Keratinocyte (primary cell): ENCODE data around the gene EFNA1. TPM values are rescaled to one million over a fixed set of nuclear protein-coding genes. Genes with fewer than 3 reads are reported as not detected.

Experiments
- DNase-seq: peaks from one replicate; pipeline ENCODE4 v3.0.0-alpha.2; 2011; ENCODE audit warnings: low read depth, missing footprints, low spot score
- FAIRE-seq: peaks from 2 replicates; lab custom pipeline; 2011; peaks lifted over from hg19 to GRCh38; lab: Jason Lieb, UNC
- H2AFZ ChIP-seq: 2 replicates; pipeline ENCODE4 v1.6.0; 2012; ENCODE audit warnings: low read length, control low read depth, inconsistent platforms; ENCODE audit not compliant: control insufficient read depth
- H3K27ac ChIP-seq: 2 replicates; pipeline ENCODE4 v1.5.1; 2011; ENCODE audit warnings: low read length; ENCODE audit not compliant: control insufficient read depth, insufficient read depth
- H3K27me3 ChIP-seq: 3 replicates; pipeline ENCODE4 v1.6.0; 2011; ENCODE audit warnings: low read length; ENCODE audit not compliant: control insufficient read depth, insufficient read depth; ENCODE audit errors: extremely low read depth
- H3K36me3 ChIP-seq, 2 experiments: 2 replicates in 1 of 2; 3 replicates in 1 of 2; pipeline ENCODE4 v1.5.1; 2011; ENCODE audit warnings: low read length in 2 of 2, mild to moderate bottlenecking in 1 of 2; ENCODE audit not compliant: control insufficient read depth in 2 of 2, insufficient read depth in 2 of 2; ENCODE audit errors: extremely low read depth in 1 of 2
- H3K4me1 ChIP-seq: 3 replicates; pipeline ENCODE4 v1.5.1; 2011; ENCODE audit warnings: low read length; ENCODE audit not compliant: control insufficient read depth, insufficient read depth; ENCODE audit errors: extremely low read depth
- H3K4me2 ChIP-seq: 3 replicates; pipeline ENCODE4 v1.6.0; 2011; ENCODE audit warnings: low read depth, low read length; ENCODE audit not compliant: control insufficient read depth, insufficient read depth; ENCODE audit errors: extremely low read depth
- H3K4me3 ChIP-seq, 3 experiments: fragments of 200-600 bp in 1 of 3; sonication (generic) in 1 of 3; 2 replicates in 2 of 3; 3 replicates in 1 of 3; pipeline ENCODE4 v1.5.1; 2011 to 2016; ENCODE audit warnings: low read length in 3 of 3, mild to moderate bottlenecking in 3 of 3, control low read depth in 2 of 3, inconsistent platforms in 1 of 3, low read depth in 1 of 3, mixed read lengths in 1 of 3, mixed run types in 1 of 3, moderate library complexity in 1 of 3; ENCODE audit not compliant: control insufficient read depth in 2 of 3, insufficient read depth in 2 of 3; ENCODE audit errors: extremely low read depth in 1 of 3
- H3K79me2 ChIP-seq: 2 replicates; pipeline ENCODE4 v1.6.0; 2012; ENCODE audit warnings: low read length; ENCODE audit not compliant: control insufficient read depth, insufficient read depth
- H3K9ac ChIP-seq: 3 replicates; pipeline ENCODE4 v1.6.0; 2011; ENCODE audit warnings: low read length; ENCODE audit not compliant: control insufficient read depth, insufficient read depth; ENCODE audit errors: extremely low read depth
- H3K9me1 ChIP-seq: 3 replicates; pipeline ENCODE4 v1.6.0; 2011; ENCODE audit warnings: low read length; ENCODE audit not compliant: control insufficient read depth, insufficient read depth; ENCODE audit errors: extremely low read depth
- H3K9me3 ChIP-seq: 2 replicates; pipeline ENCODE4 v1.5.1; 2012; ENCODE audit warnings: low read depth, low read length; ENCODE audit not compliant: control insufficient read depth
- H4K20me1 ChIP-seq: 3 replicates; pipeline ENCODE4 v1.6.0; 2011; ENCODE audit warnings: low read length; ENCODE audit not compliant: control insufficient read depth, insufficient read depth; ENCODE audit errors: extremely low read depth
- CTCF ChIP-seq, 3 experiments: IDR thresholded peaks in 1 of 3; conservative IDR thresholded peaks in 1 of 3; optimal IDR thresholded peaks in 1 of 3; 2 replicates in 2 of 3; 3 replicates in 1 of 3; pipeline versions ENCODE3 to v1.5.1; 2011; ENCODE audit warnings: low read length in 3 of 3, mild to moderate bottlenecking in 3 of 3, moderate library complexity in 2 of 3, control low read depth in 1 of 3, inconsistent platforms in 1 of 3; ENCODE audit not compliant: insufficient read depth in 2 of 3; ENCODE audit errors: extremely low read depth in 1 of 3
- EZH2 ChIP-seq: IDR thresholded peaks from one replicate; pipeline ENCODE4 v1.6.1; 2012; ENCODE audit warnings: inconsistent platforms, mild to moderate bottlenecking, low read length, moderate library complexity
- dilution Hi-C: fragments of 300-500 bp; cut with MboI; formaldehyde crosslinking; loops from one replicate; pipeline ENCODE4 v1.7.0; 2020; ENCODE audit warnings: low sequenced_read_pairs; ENCODE audit not compliant: extremely low pct_ligation_motif_present
- polyA plus RNA-seq, 5 experiments: library from polyadenylated mRNA; depleted of rRNA in 3 of 5; stranded (reverse) in 3 of 5; stranded (forward) in 1 of 5; unstranded in 1 of 5; fragments of >200 nt; gene quantifications; 1 replicate in 1 of 5; 2 replicates in 3 of 5; 3 replicates in 1 of 5; pipeline versions ENCODE4 v1.2.1 to v1.2.3, GENCODE V29; 2011 to 2012; ENCODE audit warnings: missing spikeins in 2 of 5, low read depth in 1 of 5, low replicate concordance in 1 of 5

Gene EFNA1
- polyA plus RNA-seq, 1 donor (not counting 4 experiments of a cell fraction or from before 2014, with no cell fraction given): 77.5 TPM

- Histone ChIP-seq H3K9ac (no peak overlapping the region), H3K36me3 (peaks cover 9 to 12% of the 10 kb centered on the region in 2 experiments), H3K27ac (no peak overlapping the region), H3K4me3 (no peak overlapping the region), H3K9me1 (no peaks in the 10 kb centered on the region), H3K9me3 (no peaks in the 10 kb centered on the region), H4K20me1 (no peaks in the 10 kb centered on the region), H3K27me3 (no peaks in the 10 kb centered on the region), H3K4me1 (peaks cover 18% of the 10 kb centered on the region), H3K79me2 (peaks cover 16% of the 10 kb centered on the region), H3K4me2 (no peak overlapping the region), H2AFZ (no peak overlapping the region)
- dilution Hi-C loops: no loop called here
- DNase-seq (no peak), FAIRE-seq (no peak)
- no peak for TF ChIP-seq CTCF (optimal IDR thresholded peaks at IDR 0.05 in 1 of 3, IDR thresholded peaks at IDR 0.05 in 1 of 3, conservative IDR thresholded peaks at IDR 0.05 in 1 of 3; ENCODE audit: extremely low read depth in 1 of 3, insufficient read depth in 2 of 3, low read length in 3 of 3)
- TF ChIP-seq EZH2: no peak
These were observed 42.6 kb downstream of the EFNA1 start for GRCh38 chr1:155170101-155170785.

- Histone ChIP-seq H3K9me1 (no peaks in the 10 kb centered on the region), H3K27me3 (no peaks in the 10 kb centered on the region), H3K79me2 (peaks cover 16% of the 10 kb centered on the region), H2AFZ (no peak overlapping the region), H3K9ac (no peak overlapping the region), H4K20me1 (no peaks in the 10 kb centered on the region), H3K9me3 (no peaks in the 10 kb centered on the region), H3K4me2 (no peak overlapping the region), H3K4me1 (peaks cover 18% of the 10 kb centered on the region), H3K36me3 (peaks cover 9 to 12% of the 10 kb centered on the region in 2 experiments), H3K4me3 (no peak overlapping the region), H3K27ac (no peak overlapping the region)
- DNase-seq: no peak
- FAIRE-seq: no peak
- TF ChIP-seq CTCF (optimal IDR thresholded peaks at IDR 0.05 in 1 of 3, IDR thresholded peaks at IDR 0.05 in 1 of 3, conservative IDR thresholded peaks at IDR 0.05 in 1 of 3; ENCODE audit: extremely low read depth in 1 of 3, insufficient read depth in 2 of 3, low read length in 3 of 3) (no peak), EZH2 (no peak)
- dilution Hi-C loops: no loop called here
These were observed 43.1 kb downstream of the EFNA1 start for GRCh38 chr1:155170806-155171205.
